Common myeloid progenitor, CD34-positive (primary cell): ENCODE data around the gene MPPE1.
A peak's percentile ranks its signal among the peaks of the same experiment; 100 is the strongest.
"Not testable (repeated sequence)": the region's sequence is repeated elsewhere in the genome, so short reads cannot be mapped to it uniquely, and the experiment has no call there.

Experiments used
- CTCF ChIA-PET: fragments of 350-600 bp; sonication (Branson Sonifier 250); formaldehyde crosslinking; loops from one replicate; lab custom pipeline; 2021; ENCODE audit warnings: antibody characterized with exemption; lab: Charles Lee
- POLR2A ChIA-PET: fragments of 350-600 bp; sonication (Branson Sonifier 250); formaldehyde crosslinking; loops from one replicate; lab custom pipeline; 2021; ENCODE audit warnings: antibody characterized with exemption; lab: Charles Lee
- DNase-seq, 3 donors: peaks; one replicate each; pipeline versions ENCODE4 v3.0.0 to v3.0.0-alpha.2; 2013
- H3K27ac ChIP-seq, 2 experiments: 1 replicate in 1 of 2; 2 replicates in 1 of 2; pipeline ENCODE4 v1.7.0; 2013; ENCODE audit warnings: inconsistent platforms in 2 of 2, low read length in 2 of 2, mild to moderate bottlenecking in 2 of 2, low read depth in 1 of 2, moderate library complexity in 1 of 2; ENCODE audit not compliant: severe bottlenecking in 2 of 2, insufficient read depth in 1 of 2, poor library complexity in 1 of 2
- H3K27me3 ChIP-seq, 5 experiments: replicated peaks in 2 of 5; 1 replicate in 3 of 5; 2 replicates in 2 of 5; pipeline versions ENCODE4 v1.6.1 to v1.7.0; 2013; ENCODE audit warnings: low read length in 4 of 5, mild to moderate bottlenecking in 2 of 5, moderate library complexity in 2 of 5, inconsistent platforms in 1 of 5; ENCODE audit not compliant: insufficient read depth in 5 of 5, control insufficient read depth in 4 of 5
- H3K36me3 ChIP-seq, 4 experiments: 1 replicate in 2 of 4; 2 replicates in 2 of 4; pipeline versions ENCODE4 v1.6.1 to v1.7.0; 2013; ENCODE audit warnings: low read length in 3 of 4, control low read depth in 1 of 4, mild to moderate bottlenecking in 1 of 4; ENCODE audit not compliant: control insufficient read depth in 4 of 4, insufficient read depth in 4 of 4
- H3K4me1 ChIP-seq, 4 experiments: 1 replicate in 3 of 4; 2 replicates in 1 of 4; pipeline versions ENCODE4 v1.6.1 to v1.7.1; 2013; ENCODE audit warnings: low read length in 3 of 4, mild to moderate bottlenecking in 3 of 4, control low read depth in 1 of 4, inconsistent platforms in 1 of 4, moderate library complexity in 1 of 4; ENCODE audit not compliant: control insufficient read depth in 4 of 4, insufficient read depth in 4 of 4; ENCODE audit errors: control extremely low read depth in 1 of 4
- H3K4me3 ChIP-seq, 7 experiments: 1 replicate in 4 of 7; 2 replicates in 3 of 7; pipeline versions ENCODE4 v1.5.1 to v1.7.0; 2013; ENCODE audit warnings: mild to moderate bottlenecking in 7 of 7, low read length in 6 of 7, moderate library complexity in 6 of 7, inconsistent platforms in 2 of 7, low read depth in 2 of 7, control low read depth in 1 of 7; ENCODE audit not compliant: insufficient read depth in 4 of 7, control insufficient read depth in 1 of 7; ENCODE audit errors: extremely low read depth in 1 of 7
- H3K9me3 ChIP-seq, 5 experiments: 1 replicate in 4 of 5; 2 replicates in 1 of 5; pipeline versions ENCODE4 v1.6.1 to v1.7.1; 2013; ENCODE audit warnings: low read length in 4 of 5, mild to moderate bottlenecking in 2 of 5, inconsistent platforms in 1 of 5, low read depth in 1 of 5, moderate library complexity in 1 of 5; ENCODE audit not compliant: control insufficient read depth in 4 of 5, insufficient read depth in 2 of 5; ENCODE audit errors: control extremely low read depth in 1 of 5
- WGBS: methylation state at CpG from one replicate; pipeline ENCODE4 v1.1.5; 2013; ENCODE audit not compliant: insufficient coverage; 5-methylcytosine and 5-hydroxymethylcytosine counted together

The MPPE1 gene

DNA sequence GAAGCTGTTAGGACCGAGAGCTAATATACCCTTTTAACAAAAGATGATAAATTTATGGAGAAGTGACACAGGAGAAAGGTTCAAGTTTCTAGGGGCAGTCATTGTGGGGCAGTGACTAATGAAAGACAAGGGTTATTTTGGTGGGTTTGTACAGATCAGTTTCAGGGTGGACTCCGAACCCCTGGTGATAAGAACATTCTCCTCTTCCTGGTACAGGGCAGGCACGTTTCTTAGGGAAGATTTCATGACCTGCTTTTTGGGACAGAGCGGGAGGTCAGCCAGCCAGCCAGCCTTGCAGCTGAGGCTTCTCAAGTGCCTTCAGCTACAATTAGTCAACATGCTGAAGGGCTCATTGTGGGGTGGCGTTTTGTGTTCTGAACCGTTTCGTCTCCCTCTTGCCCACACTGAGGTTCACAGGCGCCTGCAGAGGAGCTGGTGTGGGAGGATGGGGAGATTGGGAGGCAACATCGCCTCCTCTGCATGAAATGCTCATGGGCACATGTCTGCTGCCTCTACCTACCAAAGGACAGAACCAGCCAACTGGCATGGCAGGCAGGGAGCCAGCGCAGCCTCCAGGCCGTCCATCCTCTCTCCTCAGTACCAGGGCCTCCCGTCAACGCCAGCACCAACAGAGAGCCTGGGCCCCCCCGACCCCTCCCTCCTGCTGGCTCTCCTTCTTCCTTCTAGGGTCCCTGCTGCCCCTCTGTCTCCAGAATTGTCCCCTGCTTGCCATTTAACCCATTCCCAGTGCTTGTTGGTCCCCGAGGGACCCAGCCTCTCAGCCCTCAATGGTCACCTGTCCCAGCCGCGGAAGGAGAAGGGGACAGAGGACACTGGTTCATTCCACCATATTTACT lies 47.3 kb downstream of the MPPE1 start:
- whole genome bisulfite sequencing: 94% methylated on average over 14 of the region's 17 CpGs

DNA sequence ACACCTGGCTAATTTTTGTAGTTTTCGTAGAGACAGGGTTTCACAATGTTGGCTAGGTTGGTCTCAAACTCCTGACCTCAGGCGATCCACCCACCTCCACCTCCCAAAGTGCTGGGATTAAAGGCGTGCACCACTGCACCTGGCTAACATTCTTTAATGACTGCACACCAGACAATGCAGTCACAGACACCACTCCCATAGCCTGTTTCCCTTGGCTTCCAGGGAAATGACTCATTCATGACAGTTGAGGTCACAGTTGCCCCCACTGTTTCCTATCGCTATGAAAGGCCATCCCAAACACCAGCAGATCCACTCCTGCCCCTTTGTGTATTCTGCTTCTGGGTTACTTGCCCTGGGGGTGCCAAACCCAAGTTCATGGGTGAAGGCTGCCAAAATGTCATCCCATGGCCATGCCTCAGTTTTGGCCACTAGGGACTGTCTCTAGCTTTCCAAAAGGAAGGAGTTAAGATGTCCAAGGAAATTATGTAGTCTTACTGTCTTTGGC lies 48.2 kb downstream of the MPPE1 start:
- ChIA-PET POLR2A (no interaction called here), CTCF (interaction anchor here (1.4 kb wide), 1 partner anchor 9 kb away, joined by 5 read pairs; no protein-coding TSS in a partner anchor)
- Histone ChIP-seq H3K9me3 (no peaks in the 10 kb centered on the region), H3K36me3 (peaks cover 0 to 3% (median 0%) of the 10 kb centered on the region in 4 experiments), H3K27me3 (peaks cover 0 to 32% (median 6%) of the 10 kb centered on the region in 5 experiments), H3K4me3 (no peak overlapping the region), H3K4me1 (peaks cover 0 to 10% (median 7%) of the 10 kb centered on the region in 4 experiments), H3K27ac (no peak overlapping the region)
- WGBS: 95% methylated on average over 4 of the region's 4 CpGs
- DNase-seq: peak in 2 of 3 donors; percentile 33 to 52

More for the DNA sequence above, 47.3 kb downstream of the MPPE1 start:
- no peak overlapping the region for H3K27ac ChIP-seq
- H3K27me3 ChIP-seq: peaks cover 0 to 35% (median 6%) of the 10 kb centered on the region in 5 experiments
- DNase-seq: no peak
- no peak overlapping the region for H3K4me3 ChIP-seq
- POLR2A ChIA-PET: no interaction called here
- H3K36me3 ChIP-seq: no peaks in the 10 kb centered on the region
- H3K9me3 ChIP-seq: no peaks in the 10 kb centered on the region
- CTCF ChIA-PET: interaction anchor here (1.4 kb wide), 1 partner anchor 9 kb away, joined by 5 read pairs; no protein-coding TSS in a partner anchor
- peaks cover 0 to 10% (median 7%) of the 10 kb centered on the region in 4 experiments for H3K4me1 ChIP-seq

GRCh38 chr18:11859282-11859830 lies 48.8 kb downstream of the MPPE1 start:
- Histone ChIP-seq H3K27ac (no peak overlapping the region), H3K36me3 (peaks cover 0 to 3% (median 1%) of the 10 kb centered on the region in 4 experiments), H3K4me1 (peaks cover 0 to 10% (median 7%) of the 10 kb centered on the region in 4 experiments), H3K9me3 (no peaks in the 10 kb centered on the region), H3K27me3 (peaks cover 0 to 29% (median 6%) of the 10 kb centered on the region in 5 experiments), H3K4me3 (no peak overlapping the region)
- ChIA-PET POLR2A (no interaction called here), CTCF (interaction anchor here (1.3 to 1.4 kb wide), 2 partner anchors 16 to 23 kb away, joined by 3 read pairs; no protein-coding TSS in a partner anchor)
- 96% methylated on average over 4 of the region's 7 CpGs for WGBS
- no peak for DNase-seq

- H3K27ac ChIP-seq: no peak overlapping the region
- peak in 2 of 3 donors; percentile 46 to 52 for DNase-seq
- peaks cover 10 to 22% (median 16%) of the 10 kb centered on the region in 4 experiments for H3K4me1 ChIP-seq
Measured at GRCh38 chr18:11857177-11857887, 50.8 kb downstream of the MPPE1 start.

GRCh38 chr18:11854554-11854953 lies 53.6 kb downstream of the MPPE1 start:
- H3K9me3 ChIP-seq, H3K27me3 ChIP-seq, H3K36me3 ChIP-seq, POLR2A ChIA-PET, H3K4me3 ChIP-seq, DNase-seq, H3K27ac ChIP-seq: not testable (repeated sequence)
- CTCF ChIA-PET: interaction anchor here (1.0 to 1.7 kb wide), 2 partner anchors 8 to 12 kb away, joined by 3 to 4 read pairs; no protein-coding TSS in a partner anchor
- 100% methylated on average over 3 of the region's 6 CpGs for WGBS
- peaks cover 19 to 38% (median 28%) of the 10 kb centered on the region in 4 experiments for H3K4me1 ChIP-seq

More at GRCh38 chr18:11857177-11857887, 50.8 kb downstream of the MPPE1 start:
- Histone ChIP-seq H3K36me3 (peaks cover 0 to 3% (median 1%) of the 10 kb centered on the region in 4 experiments), H3K27me3 (peaks cover 0 to 28% (median 6%) of the 10 kb centered on the region in 5 experiments), H3K9me3 (no peaks in the 10 kb centered on the region), H3K4me3 (no peak overlapping the region)
- ChIA-PET CTCF (no interaction called here), POLR2A (no interaction called here)
- 59% methylated on average over 8 of the region's 11 CpGs for WGBS

- Histone ChIP-seq H3K36me3 (peaks cover 0 to 3% (median 1%) of the 10 kb centered on the region in 4 experiments), H3K4me1 (peaks cover 19 to 46% (median 25%) of the 10 kb centered on the region in 4 experiments), H3K4me3 (peak overlapping the region; percentile 71 to 99 (median 96)), H3K9me3 (no peaks in the 10 kb centered on the region), H3K27me3 (no peaks in the 10 kb centered on the region), H3K27ac (peak overlapping the region; percentile 98 to 99)
- CTCF ChIA-PET: no interaction called here
- under 1% methylated on average over 20 of the region's 23 CpGs for WGBS
- POLR2A ChIA-PET: no interaction called here
- DNase-seq: peak; percentile 26 to 57 (median 50)
Measured at GRCh38 chr18:11851806-11852337, 56.2 kb downstream of the MPPE1 start.
